C4-2B (cell line): ENCODE measurements around the gene PDE5A.

Source experiments
- CTCF ChIP-seq: fragments of 450-650 bp; conservative IDR thresholded peaks from 2 replicates; pipeline ENCODE4 v1.5.1; 2017; ENCODE audit warnings: mild to moderate bottlenecking
- ZFX ChIP-seq: fragments of 450-650 bp; IDR thresholded peaks from 2 replicates; pipeline ENCODE4 v1.6.1; 2017

DNA sequence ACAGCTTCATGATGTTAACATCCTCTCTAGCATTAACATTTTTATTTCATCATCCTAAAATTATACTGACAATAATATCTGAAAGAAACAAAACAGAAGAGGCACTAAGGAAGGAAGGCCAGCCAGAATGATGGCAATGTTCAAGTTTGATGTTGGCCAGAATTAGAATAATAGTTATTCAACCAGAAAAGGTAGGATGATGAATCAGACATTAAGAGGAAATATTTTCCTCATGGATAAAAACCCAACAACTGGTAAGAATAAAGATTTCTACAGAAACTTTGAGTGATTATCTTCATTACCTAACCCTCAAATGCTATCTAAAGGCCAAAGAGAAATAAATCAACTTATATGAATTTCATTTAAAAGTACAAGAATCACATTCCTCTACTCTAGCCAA lies 105.2 kb downstream of the PDE5A start:
- TF ChIP-seq CTCF (no peak), ZFX (no peak)
